KMS-11 (cell line): ENCODE data around the gene RING1.

Experiments used
- H2AFZ ChIP-seq: fragments of 200-600 bp; sonication (generic); 2 replicates; pipeline ENCODE4 v1.6.1; 2016; ENCODE audit warnings: antibody characterized with exemption, mixed run types, low read depth
- H3K27ac ChIP-seq: fragments of 200-600 bp; sonication (generic); 2 replicates; pipeline ENCODE4 v1.6.1; 2016; ENCODE audit warnings: mild to moderate bottlenecking, mixed run types
- H3K27me3 ChIP-seq: fragments of 200-600 bp; sonication (generic); 2 replicates; pipeline ENCODE4 v1.6.1; 2017; ENCODE audit warnings: mild to moderate bottlenecking, low read depth, mixed run types, moderate library complexity; ENCODE audit not compliant: insufficient read depth
- H3K36me3 ChIP-seq: fragments of 200-600 bp; sonication (generic); 2 replicates; pipeline ENCODE4 v1.6.1; 2017; ENCODE audit warnings: mild to moderate bottlenecking, mixed run types; ENCODE audit not compliant: insufficient read depth
- H3K4me1 ChIP-seq: fragments of 200-600 bp; sonication (generic); 2 replicates; pipeline ENCODE4 v1.6.1; 2016; ENCODE audit warnings: mild to moderate bottlenecking, low read depth, mixed run types; ENCODE audit not compliant: poor library complexity, severe bottlenecking
- H3K4me2 ChIP-seq: fragments of 200-600 bp; sonication (generic); 2 replicates; pipeline ENCODE4 v1.7.0; 2016; ENCODE audit warnings: mild to moderate bottlenecking, mixed run types
- H3K4me3 ChIP-seq: fragments of 200-600 bp; sonication (generic); IDR thresholded peaks from 2 replicates; pipeline ENCODE4 v1.6.1; 2017; ENCODE audit warnings: low read depth, low read length, mixed read lengths; ENCODE audit not compliant: insufficient read depth
- H3K79me2 ChIP-seq: fragments of 200-600 bp; sonication (generic); 2 replicates; pipeline ENCODE4 v1.6.1; 2016; ENCODE audit warnings: low read depth, mixed run types; ENCODE audit not compliant: insufficient read depth
- H3K9ac ChIP-seq: fragments of 200-600 bp; sonication (generic); 2 replicates; pipeline ENCODE4 v1.6.1; 2016; ENCODE audit warnings: mild to moderate bottlenecking, mixed run types
- H4K20me1 ChIP-seq: fragments of 200-600 bp; sonication (generic); 2 replicates; pipeline ENCODE4 v1.6.1; 2016; ENCODE audit warnings: mild to moderate bottlenecking, mixed run types; ENCODE audit not compliant: insufficient read depth
- CTCF ChIP-seq: fragments of 200-600 bp; sonication (generic); conservative IDR thresholded peaks from 2 replicates; pipeline ENCODE4 v1.6.1; 2017; ENCODE audit warnings: low read depth, mild to moderate bottlenecking, antibody characterized with exemption, low read length, moderate library complexity, mixed read lengths

Gene RING1

GRCh38 chr6:33254591-33254990 lies 46.3 kb downstream of the RING1 start:
- no peak overlapping the region for H3K27ac ChIP-seq
- no peak overlapping the region for H3K4me2 ChIP-seq
- H2AFZ ChIP-seq: no peak overlapping the region
- H3K4me1 ChIP-seq: peaks cover 9% of the 10 kb centered on the region
- no peaks in the 10 kb centered on the region for H3K79me2 ChIP-seq
- no peak overlapping the region for H3K4me3 ChIP-seq
- H4K20me1 ChIP-seq: no peaks in the 10 kb centered on the region
- no peak overlapping the region for H3K9ac ChIP-seq
- no peaks in the 10 kb centered on the region for H3K36me3 ChIP-seq
- no peak for TF ChIP-seq CTCF
- H3K27me3 ChIP-seq: no peaks in the 10 kb centered on the region

DNA sequence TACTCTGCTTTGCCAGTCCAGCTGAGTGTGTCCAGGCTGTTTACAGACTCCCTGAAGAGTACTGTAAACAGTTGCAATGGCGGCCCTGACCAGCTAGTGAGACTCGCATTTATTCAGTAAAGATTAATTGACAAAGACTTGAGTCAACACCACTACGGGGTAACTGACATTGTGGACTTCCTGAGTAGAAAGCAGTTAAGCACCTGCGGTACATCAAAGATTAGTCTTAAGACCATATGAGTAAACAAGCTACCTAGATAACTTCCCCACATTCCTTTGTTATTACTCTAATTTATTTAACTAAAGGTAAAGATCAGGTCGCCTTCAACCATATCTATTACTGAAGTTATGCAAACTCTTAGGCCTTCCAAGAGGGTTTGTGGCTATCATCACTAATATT lies 50.7 kb downstream of the RING1 start:
- H2AFZ ChIP-seq: no peak overlapping the region
- TF ChIP-seq CTCF: no peak
- no peaks in the 10 kb centered on the region for H3K79me2 ChIP-seq
- no peak overlapping the region for H3K4me2 ChIP-seq
- H3K27me3 ChIP-seq: no peaks in the 10 kb centered on the region
- no peak overlapping the region for H3K27ac ChIP-seq
- H3K4me3 ChIP-seq: no peak overlapping the region
- H4K20me1 ChIP-seq: no peaks in the 10 kb centered on the region
- H3K9ac ChIP-seq: no peak overlapping the region
- no peaks in the 10 kb centered on the region; the same call in 1 of the 2 replicates for H3K36me3 ChIP-seq
- no peaks in the 10 kb centered on the region for H3K4me1 ChIP-seq
